CD4-positive, alpha-beta T cell treated with Interleukin-17A for 4 hours (primary cell): Measurements from ENCODE around the gene ASB6.

Experiments
- DNase-seq: peaks from one replicate; pipeline ENCODE4 v3.0.0-alpha.2; 2020; ENCODE audit warnings: mixed read lengths

Gene ASB6

DNA sequence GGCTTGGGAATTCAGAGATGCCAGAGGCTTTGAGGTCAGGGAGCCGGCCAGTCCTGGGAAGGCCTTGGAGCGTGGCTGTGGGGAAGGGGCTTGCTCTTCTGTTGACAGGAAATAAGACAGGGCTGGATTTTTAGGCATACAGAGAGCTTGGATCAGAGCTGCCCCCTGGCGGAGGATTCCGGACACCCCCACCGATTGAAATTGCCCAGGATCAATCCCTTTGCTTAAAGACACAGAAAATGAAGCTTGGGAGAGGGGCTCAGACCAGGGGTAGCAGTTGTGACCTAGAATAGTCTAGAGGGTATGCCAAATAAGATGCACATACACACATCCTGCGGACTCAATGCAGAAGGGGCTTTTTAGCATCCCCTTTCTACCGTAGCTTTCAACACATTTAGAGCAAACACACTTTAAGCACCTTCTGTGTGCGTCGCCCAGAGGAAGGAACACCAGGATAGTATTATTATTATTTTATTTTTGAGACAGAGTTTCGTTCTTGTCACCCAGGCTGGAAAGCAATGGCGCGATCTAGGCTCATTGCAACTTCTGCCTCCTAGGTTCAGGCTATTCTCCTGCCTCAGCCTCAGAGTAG, 17.7 kb downstream of the ASB6 start:
- peak; percentile 85 for DNase-seq

DNA sequence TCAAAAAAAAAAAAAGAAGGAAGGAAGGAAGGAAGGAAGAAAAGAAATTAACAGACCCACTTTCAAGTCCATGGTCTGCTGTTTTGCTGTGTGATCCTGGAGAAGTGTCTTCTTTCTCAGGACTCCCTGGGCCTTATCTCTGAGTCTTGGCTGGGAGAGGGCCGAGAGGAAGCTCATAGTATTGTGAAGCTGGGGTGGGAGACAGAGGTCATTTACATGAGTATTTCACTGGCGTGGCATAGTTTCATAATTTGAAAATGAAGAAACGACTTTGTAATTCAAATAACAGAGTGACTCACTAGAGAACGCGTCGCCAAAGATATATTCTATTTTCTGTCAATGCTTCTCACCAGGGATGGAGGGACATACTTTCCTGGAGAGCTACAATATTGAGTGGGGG, 18.6 kb downstream of the ASB6 start:
- no peak for DNase-seq

DNA sequence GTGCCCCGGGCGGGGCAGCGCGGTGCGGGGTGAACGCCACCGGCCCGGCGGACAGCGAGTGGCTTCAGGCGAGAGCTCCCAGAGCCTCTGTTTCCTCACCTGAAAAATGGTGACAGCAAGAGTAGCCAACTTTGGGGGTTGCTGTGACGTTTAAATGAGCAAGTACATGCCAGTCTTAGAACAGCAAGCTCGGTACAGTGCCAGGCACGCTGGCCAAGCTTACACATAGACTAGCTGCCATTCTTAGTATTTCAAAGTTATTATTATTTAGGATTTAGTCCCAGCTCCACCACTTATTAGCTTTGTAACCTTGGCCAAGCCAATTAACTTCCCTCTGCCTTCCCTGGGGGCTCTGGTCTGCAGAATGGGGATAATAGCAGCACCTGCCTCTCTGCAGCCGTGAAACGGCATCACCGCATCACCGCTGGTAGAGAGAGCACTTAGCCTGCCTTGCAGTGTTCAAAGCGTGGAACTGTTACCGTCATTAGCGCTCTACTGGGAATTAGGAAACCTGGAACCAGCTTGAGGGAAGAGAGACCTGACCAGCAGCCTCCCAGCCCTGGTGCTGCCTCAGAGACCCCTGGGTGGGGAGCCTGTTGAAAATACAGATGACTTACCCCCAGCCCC, 21.2 kb downstream of the ASB6 start, which contains the start of gene C9orf50:
Gene C9orf50, minus strand, starts transcription at position 433 of the 627 bp plus-strand sequence. CDS start 527 bp downstream, outside the sequence.
- no peak for DNase-seq

DNA sequence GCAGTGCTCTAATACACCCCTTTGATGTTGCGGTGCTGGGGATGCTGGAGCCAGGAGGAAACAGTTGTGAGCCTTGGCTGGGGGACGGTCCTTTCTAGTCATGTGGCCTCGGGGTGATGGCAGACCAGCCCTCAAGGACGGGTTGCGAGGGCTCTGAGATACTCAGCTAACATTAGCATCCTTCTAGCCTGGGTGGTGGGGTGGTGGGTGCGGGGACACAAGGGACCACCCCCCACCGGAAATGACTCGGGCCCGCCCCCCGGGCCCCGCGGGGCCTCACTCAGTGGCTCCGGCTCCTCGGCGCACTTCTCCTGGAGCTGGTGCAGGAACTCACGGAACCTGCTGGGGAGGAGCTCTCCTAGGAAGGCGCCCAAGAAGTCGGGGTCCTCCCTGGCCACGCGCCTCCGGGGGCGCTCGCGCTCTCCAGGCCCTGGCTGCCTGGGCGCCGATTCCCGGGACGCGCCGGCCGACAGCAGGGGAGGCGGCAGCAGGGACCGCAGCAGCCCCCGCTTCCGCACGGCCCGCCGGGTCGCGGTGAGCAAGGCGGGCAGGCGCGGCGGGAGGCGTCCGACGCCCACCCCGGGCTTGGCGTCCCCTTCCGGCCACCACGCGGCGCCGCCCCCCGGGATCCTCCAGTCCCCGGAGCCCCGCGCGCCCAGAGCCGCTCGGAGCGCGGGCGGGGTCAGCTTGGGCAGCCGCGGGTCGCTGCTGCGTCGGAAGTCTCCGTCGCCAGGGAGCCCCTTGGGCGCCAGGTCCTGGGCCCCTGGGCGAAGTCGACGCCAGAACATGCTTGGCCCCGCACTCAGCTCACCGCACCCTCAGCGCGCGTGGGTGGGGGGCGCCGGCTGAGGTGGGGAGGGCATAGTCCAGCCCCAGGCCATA, 21.9 kb downstream of the ASB6 start:
- peak; percentile 21 for DNase-seq

DNA sequence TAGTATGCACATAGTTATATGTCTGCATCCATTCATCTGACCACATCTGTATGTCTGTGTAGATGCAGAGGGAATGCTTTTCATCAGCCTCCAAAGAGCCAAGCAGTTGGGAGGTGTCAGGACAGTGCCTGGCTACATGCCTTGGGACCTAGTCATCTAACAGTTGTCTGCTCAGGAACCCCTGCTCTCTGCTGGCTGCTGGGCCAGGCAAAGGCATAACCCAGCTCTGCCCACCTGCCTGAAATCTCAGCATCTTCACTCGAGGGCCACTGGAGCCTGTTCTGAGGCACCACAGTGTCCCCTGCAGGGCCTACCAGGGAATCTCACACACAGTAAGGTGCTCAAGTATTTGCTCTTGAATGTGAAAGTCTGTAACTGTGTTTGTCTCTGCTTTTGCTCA, 24.8 kb downstream of the ASB6 start:
- DNase-seq: no peak

DNA sequence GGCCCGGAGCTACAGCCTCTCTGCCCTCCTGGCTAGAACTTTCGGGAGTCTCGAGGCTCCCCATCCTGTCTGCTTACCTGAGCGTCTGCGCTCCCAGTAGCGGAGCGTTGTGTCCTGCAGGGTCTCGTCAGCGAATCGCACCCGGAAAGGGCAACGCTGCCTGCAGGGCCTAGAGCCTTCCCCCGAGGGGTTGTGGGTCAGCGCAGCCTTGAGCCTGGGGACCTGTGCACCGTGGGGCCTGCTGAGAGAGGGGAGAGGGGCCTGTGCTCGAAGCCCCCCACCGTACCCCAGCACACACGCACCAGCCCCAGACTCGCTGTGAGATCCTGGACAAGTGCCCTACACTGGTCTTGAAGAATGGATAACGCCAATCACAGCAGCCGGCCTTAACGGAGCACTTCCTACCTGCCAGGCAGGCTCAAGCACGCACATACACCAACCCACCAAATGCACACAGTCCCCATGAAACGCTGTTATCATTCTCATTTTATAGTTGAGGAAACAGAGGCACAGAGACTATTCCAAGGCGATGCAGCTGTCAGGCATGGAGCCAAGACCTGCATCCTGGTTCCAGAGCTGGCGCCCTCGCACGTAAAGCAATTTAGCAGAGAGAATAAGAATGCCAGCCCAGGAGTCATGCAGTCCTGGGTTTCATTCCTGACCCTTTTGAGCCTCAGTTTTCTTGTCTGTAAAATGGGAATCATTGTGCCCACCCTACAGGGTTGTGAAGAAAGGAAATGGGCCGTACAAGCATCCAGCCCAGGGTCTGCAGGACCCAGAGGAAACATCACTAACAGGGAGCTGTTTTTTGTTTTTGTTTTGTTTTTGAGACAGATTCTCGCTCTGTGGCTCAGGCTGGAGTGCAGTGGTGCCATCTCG, 26.3 kb downstream of the ASB6 start:
- DNase-seq: no peak

DNA sequence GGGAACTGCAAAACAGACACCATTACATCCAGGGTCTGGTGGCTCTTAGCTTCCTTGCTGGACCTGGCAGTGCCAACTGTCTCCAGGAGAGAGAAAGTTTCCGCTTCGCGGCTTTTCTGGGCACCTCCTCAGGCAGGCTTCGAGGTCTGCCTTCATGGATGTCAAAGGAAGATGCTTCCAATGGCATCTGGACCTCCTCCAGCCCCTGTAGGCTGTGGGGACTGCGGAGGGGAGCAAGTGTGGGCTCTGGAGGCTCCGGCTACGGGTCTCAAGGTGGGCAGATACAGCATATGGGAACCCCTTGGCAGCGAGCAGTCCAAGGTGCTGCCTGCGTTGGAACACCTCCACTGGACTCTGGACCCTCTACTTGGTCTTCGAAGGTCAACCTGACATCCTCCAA, 27.0 kb downstream of the ASB6 start:
- DNase-seq: no peak

DNA sequence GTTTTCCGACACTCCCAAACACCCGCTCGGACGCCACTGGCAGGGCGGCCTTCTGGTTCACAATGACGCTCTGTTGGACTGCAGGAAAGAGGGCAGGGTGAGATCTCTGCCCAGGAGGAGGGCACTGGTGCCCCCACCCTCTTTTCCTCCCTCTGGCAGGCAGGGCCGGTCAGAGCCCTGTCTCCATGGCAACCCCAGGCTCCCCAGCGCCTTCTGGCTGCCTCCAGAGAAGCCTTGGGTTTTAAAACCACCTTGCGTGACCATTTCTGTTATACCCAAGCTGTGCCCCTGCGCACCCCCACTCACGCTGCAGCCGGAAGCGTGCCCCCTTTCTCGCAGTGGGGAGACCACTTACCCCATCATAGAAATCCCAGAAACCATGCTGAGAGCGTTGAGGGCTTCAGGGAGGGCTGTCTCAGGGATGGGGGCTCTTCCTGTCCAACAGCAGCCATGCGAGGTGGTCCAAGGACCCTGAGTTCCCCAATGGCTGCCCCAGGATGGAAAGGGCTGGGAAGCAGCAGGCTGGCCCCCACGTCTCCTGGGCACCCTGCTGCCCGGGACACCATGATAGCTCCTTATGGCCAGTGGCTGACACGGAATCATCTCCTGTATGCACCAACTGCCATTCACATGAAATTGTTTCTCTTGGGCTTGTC, 28.3 kb downstream of the ASB6 start:
- DNase-seq: no peak

DNA sequence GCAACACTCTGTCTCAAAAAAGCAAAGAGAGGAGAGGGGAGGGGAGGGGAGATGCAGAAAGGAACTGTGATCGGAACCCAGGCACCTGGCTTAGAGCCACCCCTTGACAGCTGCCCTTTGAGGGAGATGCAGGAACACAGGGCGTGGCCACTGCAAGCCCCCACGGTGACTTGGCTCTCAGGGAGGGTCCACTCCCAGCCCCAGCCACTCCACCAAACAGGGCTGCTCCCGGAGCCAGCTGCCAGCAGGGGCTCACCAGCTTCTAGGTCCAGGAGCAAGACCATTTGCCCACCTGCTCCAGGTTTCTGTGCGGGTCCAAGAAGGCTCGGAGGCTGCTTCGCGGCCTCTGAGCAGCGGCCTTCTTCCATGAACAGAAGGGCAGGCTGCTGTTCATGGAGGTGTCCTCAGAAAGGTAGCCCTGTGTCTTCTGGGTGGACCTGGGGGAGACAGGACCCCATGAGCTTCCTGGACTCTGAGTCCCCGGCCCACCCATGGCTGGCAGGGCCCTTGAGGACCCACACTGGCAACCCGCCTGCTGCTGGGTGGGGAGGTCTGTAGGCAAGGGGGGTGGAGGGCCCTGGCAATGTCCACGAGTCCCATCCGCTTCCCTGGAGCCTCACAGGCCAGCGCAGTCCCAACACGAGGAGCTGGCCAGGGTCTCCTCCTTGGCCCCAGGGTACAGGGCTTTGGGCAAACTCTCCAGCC, 29.0 kb downstream of the ASB6 start:
- no peak for DNase-seq

DNA sequence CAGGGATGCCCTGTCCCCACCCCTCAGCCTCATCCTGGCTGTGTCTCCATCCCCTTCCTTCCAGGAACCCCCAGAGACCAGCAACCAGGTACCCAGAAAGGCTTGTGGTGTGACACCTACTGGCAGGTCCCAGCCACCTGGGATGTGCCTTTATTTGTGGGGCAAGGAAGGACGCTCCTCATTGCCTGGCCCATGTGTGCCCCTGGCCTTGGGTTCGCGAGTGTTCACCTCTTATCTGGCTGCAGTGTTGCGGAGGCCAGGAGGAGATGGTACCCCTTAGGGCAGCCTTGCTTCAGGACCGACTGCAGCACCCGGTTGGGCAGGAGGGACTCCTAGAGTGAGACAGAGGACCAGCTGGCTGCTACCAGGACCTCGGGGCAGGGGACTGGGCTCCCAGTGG, 29.8 kb downstream of the ASB6 start:
- no peak for DNase-seq

DNA sequence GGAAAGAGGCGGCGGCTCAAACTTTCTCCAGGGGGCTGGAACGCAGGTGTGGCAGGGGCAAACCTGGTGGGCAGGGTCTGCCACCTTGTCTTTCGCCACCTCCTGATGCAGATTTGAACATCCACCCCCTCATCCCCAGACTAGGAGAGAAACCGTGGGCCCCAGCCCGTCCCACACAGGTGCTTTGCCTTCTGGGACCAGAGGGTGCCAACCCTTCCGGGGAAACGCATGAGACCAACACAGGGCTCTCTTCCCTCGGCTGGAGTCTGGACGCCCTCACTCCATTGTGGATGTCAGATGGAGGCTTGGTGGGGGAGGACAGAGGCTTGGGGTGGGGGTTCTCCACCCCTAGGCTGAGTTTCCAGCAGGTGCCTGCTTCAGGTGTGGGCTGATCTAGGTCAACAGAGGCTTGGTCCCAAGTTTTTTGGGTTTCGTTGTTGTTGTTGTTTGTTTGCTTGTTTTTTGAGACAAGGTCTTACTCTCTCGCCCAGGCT, 30.6 kb downstream of the ASB6 start:
- no peak for DNase-seq

DNA sequence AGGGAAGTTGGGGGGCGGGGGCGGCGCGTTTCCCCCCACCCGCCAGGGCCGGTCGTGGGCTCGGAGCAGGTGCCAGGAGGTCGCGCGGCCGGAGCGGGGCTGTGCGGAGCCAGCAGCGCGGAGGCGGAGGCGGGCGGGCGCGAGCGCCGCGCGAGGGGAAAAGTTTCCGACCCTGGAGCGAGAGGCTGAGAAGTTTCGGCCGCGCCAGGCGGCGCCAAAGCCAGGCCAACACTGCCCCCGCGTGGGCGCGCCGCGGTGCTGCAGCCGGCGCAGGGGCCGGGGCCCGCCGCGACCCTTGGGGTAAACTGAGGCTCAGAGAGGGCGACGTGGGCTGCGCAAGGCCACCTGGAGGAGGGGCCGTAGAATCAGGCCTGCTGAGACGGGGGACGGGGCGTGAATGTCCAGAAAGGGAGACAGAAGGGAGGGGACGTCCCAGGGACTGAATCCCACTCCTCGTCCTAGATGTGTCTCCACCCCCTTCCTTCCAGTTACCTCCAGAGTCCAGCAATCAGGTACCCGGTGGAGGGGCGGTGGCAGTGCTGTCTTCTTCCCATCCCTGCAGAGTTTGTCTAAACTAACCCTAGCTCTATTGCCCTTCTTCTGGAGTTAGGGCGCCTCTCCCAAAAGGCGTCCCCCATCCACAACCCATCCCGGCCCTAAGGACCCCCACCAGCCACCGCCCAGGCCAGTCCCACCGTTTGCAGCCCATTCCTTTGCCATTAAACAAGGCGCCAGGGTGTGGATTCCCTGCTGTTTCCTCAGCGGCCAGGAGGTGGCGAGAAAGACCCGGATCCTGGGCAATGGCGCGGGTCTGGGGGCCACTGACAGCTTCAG, 31.3 kb downstream of the ASB6 start:
- peak; percentile 81 for DNase-seq

DNA sequence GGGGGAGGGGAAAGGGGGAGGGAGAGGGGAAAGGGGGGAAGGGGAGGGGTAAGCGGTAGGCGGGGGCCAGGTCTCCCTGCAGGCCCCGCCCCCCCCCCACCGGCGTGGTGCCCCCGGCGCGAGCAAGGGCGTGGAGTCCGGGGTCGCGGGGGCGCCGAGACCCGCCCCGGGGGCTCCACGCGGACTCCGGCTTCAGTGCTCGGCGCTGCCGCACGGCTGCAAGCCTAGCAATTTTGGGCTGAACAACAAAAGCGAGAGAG, 31.8 kb downstream of the ASB6 start:
- DNase-seq: peak; percentile 67

DNA sequence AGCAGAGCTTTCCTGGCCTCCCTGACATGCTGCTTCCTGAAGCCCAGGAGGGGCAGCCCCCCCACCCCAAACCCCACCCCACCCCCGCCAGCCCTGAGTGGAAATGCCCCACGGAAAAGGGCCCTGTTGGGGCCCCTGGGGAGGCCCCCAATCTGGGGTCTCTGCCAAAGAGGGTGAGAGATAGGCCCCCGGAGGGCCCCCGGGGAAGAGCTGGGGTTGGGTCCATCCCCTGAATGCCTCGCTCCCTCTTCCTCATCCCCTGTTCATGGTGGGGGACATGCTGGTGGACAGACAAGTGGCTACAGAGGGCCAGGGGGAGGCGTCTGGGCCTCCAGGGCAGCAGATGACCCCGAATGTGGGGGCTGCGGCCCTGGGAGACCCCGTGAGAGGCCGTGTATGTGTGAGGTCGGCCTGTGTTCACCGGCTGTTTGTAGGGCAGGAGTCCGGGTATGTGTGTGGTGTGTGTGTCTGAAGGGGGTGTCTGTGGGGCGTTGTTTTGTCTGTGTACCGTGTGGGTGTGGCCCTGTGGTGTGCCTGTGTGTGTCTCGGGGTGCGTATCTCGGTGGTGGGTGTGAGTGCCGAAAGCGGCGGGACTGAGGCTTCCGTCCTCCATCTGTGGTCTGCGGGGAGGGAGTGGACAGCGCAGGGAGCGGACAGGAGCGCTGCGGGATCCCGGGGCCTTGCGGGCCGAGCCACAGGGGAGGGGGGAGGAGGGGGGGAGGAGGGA, 32.3 kb downstream of the ASB6 start:
- DNase-seq: peak; percentile 87

DNA sequence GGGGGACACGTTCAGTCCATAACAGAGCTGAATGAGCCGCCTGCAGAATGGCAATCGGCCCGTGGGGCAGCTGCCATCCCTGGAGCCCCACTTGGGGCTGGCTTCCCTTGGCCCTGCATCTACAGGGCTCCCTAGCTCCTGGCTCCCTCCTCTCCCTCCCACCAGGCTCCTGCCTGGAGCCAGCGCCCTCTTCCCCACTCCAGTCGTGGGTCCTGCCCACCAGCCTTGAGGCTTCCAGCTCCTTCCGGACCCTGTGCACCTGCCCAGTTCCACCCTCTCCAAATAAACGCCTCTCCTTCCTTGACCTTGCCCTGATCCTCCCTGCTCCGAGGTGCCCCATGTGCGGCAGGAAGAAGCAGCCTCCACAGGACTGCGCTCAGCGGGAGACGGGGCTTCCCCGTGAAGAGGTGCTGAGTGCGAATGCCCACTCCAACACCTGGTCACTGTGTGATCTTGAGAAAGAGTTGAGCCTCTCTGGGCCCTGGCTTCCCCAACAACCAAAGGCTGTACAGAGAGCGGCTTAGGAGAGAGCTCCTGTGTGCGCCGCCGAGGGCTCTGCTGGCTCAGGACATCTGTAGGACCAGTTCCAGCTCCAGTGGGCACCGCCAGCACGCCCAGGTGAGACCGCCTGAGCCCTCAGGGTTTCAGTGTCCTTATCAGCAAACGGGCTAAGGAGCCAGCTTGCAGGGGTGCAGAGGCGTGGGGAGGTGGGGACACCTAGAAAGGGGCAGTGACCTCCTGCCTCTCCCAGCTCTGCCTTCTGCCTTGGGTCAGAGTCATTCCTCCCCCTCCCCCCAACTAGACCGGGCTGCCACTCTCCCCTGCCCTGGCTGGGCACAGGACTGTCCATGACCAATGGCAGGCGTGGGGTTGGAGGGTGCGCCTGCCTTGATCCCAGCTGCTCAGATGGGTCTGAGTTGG, 33.1 kb downstream of the ASB6 start:
- peak; percentile 15 for DNase-seq

DNA sequence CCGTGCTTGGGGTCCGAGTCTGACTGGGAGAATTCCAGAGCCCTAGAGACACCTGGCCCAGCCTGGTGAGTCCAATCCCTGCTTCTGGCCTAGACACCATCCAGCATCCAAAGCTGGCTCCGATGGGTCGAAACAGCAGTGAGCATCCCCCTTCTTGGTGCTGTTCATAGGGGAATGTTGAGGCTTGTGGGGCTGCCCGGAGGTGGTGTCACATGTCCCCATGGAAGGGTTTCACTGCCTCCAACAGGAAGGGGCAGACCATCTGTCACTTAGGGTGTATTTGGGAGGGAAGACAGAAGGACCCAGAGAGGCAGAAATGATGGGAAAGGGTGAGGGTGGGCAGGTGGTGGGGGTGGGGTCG, 34.9 kb downstream of the ASB6 start:
- no peak for DNase-seq

DNA sequence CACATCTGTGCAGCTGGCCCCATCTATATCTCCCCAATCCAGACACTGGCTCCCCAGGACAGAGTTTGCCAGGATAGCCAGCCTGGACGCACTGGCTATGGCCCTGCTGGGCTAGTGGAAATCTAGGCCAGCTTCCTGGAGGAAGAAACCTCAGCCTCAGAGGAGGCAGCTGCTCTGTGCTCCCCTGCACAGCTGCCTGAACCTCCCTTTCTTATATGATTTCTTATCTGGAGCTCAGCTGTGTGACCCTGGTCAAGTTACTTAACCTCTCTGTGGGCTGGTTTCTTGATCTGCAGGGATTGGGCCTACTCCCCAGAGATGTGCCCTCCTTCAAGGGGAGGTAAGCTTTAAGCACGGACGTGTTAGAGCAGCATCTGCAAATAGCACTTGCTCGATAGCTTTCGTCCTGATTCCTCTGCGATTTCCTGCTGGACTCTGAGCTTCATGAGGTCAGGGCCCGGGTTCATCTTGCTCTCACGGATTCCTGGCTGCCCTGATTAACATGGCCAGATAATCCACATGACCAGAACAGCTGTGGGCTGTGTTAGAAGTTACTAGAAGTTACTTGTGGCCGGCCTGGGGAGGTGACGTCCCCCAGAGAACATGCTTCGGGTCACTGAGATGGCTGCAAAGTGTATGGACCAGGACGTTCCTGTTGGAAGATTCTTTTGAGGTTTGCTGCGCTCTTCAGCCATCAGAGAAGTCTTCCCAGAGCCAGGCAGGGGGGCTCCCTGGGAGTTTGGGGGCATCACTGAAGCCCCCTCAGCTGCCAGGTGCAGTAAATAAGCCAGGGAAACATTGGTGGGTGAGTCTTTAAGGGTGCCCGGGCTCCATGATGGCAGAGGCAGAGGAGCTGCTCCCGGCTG, 35.6 kb downstream of the ASB6 start:
- no peak for DNase-seq

DNA sequence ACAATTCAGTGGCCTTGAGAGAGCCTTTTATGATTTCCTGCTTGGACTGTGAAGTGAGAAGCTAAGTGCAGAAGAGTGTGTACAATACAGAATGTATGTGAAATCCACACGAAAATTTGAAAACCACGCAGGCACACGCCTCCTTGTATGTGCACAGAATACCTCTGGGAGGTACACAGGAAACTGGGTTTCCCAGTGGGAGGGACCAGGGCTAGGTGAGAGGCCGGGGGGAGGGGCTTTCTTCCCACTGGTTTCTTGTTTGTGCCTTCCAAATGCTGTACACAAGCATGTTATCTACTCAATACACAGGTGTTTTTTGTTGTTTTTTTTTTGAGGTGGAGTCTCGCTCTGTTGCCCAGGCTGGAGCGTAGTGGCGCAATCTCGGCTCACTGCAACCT, 37.2 kb downstream of the ASB6 start:
- peak; percentile 64 for DNase-seq
